Measurements from ENCODE around the gene GPATCH1. TPM values are rescaled to one million over a fixed set of nuclear protein-coding genes. Genes with fewer than 3 reads are reported as not detected.

The GPATCH1 gene
- total and polyA plus RNA-seq, 2 of the 4 experiments (the other 2 are of a cell fraction), result 5.1 to 7.5 TPM

DNA sequence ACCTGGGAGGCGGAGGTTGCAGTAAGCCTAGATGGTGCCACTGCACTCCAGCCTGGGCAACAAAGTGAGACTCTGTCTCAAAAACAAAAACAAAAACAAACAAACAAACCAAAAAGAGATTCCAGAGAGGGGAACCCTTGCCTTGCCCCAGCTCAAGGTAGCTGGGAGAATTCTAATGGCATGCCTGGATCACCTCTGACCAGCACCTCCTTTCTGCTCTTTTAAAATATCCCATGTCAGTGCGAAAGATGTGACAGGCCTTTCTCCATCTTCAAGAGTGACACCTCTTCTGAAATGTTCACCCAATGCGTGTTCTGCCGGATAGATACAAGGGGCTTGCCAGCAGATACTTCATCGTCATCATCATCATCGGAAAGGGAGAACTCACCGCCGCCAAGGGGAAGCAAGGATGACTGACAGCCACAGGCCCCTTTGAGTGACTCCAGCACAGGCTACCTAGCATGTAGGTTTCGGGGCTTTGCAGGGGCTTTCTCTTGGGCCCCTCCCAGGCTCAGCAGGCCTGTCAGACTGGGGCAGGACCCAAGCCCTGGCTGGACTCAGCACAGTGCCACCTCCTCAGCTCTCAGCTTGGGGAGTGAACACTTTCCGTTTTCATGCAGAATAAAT, 94.3 kb downstream of the GPATCH1 start:
- no TSS peak for BruUV-seq (replicated peaks)
- no peak overlapping the region for H4K5ac ChIP-seq (ENCODE audit: low read depth, low read length)
- H3K23ac ChIP-seq (ENCODE audit: low read depth, low read length), result 0 out of 2 replicates have a peak overlapping the region, but pooled peaks have one; percentile 76
- peaks cover 9% of the 10 kb centered on the region for H4K20me1 ChIP-seq (ENCODE audit: insufficient read depth, low read length)
- H3K9me3 ChIP-seq (ENCODE audit: control insufficient read depth, insufficient read depth, low read length), result no peaks in the 10 kb centered on the region
- no peak overlapping the region for H2BK120ac ChIP-seq (ENCODE audit: low read depth, low read length)
- CTCF ChIA-PET, result interaction anchor here (1.9 kb wide), 1 partner anchor 12 kb away, joined by 7 read pairs; no protein-coding TSS in a partner anchor
- no peak overlapping the region for H3K27ac ChIP-seq (ENCODE audit: insufficient read depth, low read length)
- H2BK15ac ChIP-seq (ENCODE audit: low read depth, low read length), result no peak overlapping the region
- dilution Hi-C loops (cut with HindIII; ENCODE audit: low sequenced_read_pairs, unreplicated experiment), result no loop called here
- DNase-seq, result no peak
- H3K27me3 ChIP-seq (ENCODE audit: control insufficient read depth, insufficient read depth, low read length), result no peaks in the 10 kb centered on the region
- intact Hi-C loops (cut with micrococcal nuclease), result loop anchor here (5.0 kb wide), 1 partner anchor 203 kb away; the partner anchor contains the start of genes CEP89 and FAAP24
- no peak overlapping the region for H4K8ac ChIP-seq (ENCODE audit: low read depth in 2 of 2, low read length in 2 of 2)
- H3K4me1 ChIP-seq (ENCODE audit: control insufficient read depth, insufficient read depth, low read length), result peaks cover 10% of the 10 kb centered on the region
- ATAC-seq (ENCODE audit: low read depth), result no peak
- TF ChIP-seq RAD21 (IDR thresholded peaks at IDR 0.05; ENCODE audit: low read length) (no peak), CHD1 (IDR thresholded peaks at IDR 0.05; ENCODE audit: low read depth, low read length) (no peak), MXI1 (IDR thresholded peaks at IDR 0.05; ENCODE audit: borderline replicate concordance, low read depth, low read length) (no peak), SMC3 (IDR thresholded peaks at IDR 0.05; ENCODE audit: low read depth, low read length) (no peak), RFX5 (IDR thresholded peaks at IDR 0.05; ENCODE audit: low read depth, low read length) (no peak), FOS (IDR thresholded peaks at IDR 0.05; ENCODE audit: low read depth, low read length) (no peak), MAFK (IDR thresholded peaks at IDR 0.05; ENCODE audit: low read depth, low read length) (no peak), NFE2L2 (IDR thresholded peaks at IDR 0.05; ENCODE audit: low read depth, low read length) (no peak), CEBPB (IDR thresholded peaks at IDR 0.05; ENCODE audit: low read depth, low read length) (no peak), RCOR1 (IDR thresholded peaks at IDR 0.05; ENCODE audit: insufficient replicate concordance, low read length) (no peak), BHLHE40 (IDR thresholded peaks at IDR 0.05; ENCODE audit: low read depth, low read length) (no peak), MAZ (IDR thresholded peaks at IDR 0.05; ENCODE audit: borderline replicate concordance, low read depth, low read length) (no peak), POLR2A (IDR thresholded peaks at IDR 0.05; ENCODE audit: low read depth, low read length) (no peak)
- TF ChIP-seq, protein P1, sequence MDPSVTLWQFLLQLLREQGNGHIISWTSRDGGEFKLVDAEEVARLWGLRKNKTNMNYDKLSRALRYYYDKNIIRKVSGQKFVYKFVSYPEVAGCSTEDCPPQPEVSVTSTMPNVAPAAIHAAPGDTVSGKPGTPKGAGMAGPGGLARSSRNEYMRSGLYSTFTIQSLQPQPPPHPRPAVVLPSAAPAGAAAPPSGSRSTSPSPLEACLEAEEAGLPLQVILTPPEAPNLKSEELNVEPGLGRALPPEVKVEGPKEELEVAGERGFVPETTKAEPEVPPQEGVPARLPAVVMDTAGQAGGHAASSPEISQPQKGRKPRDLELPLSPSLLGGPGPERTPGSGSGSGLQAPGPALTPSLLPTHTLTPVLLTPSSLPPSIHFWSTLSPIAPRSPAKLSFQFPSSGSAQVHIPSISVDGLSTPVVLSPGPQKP (IDR thresholded peaks at IDR 0.05; ENCODE audit: borderline replicate concordance, low read depth, low read length), result no peak
- TF ChIP-seq, protein P2, sequence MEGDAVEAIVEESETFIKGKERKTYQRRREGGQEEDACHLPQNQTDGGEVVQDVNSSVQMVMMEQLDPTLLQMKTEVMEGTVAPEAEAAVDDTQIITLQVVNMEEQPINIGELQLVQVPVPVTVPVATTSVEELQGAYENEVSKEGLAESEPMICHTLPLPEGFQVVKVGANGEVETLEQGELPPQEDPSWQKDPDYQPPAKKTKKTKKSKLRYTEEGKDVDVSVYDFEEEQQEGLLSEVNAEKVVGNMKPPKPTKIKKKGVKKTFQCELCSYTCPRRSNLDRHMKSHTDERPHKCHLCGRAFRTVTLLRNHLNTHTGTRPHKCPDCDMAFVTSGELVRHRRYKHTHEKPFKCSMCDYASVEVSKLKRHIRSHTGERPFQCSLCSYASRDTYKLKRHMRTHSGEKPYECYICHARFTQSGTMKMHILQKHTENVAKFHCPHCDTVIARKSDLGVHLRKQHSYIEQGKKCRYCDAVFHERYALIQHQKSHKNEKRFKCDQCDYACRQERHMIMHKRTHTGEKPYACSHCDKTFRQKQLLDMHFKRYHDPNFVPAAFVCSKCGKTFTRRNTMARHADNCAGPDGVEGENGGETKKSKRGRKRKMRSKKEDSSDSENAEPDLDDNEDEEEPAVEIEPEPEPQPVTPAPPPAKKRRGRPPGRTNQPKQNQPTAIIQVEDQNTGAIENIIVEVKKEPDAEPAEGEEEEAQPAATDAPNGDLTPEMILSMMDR (conservative IDR thresholded peaks at IDR 0.05; ENCODE audit: low read depth, low read length), result no peak
- TF ChIP-seq, protein P3, sequence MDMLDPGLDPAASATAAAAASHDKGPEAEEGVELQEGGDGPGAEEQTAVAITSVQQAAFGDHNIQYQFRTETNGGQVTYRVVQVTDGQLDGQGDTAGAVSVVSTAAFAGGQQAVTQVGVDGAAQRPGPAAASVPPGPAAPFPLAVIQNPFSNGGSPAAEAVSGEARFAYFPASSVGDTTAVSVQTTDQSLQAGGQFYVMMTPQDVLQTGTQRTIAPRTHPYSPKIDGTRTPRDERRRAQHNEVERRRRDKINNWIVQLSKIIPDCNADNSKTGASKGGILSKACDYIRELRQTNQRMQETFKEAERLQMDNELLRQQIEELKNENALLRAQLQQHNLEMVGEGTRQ (IDR thresholded peaks at IDR 0.05; ENCODE audit: low read depth, low read length), result no peak
- H3K9ac ChIP-seq (ENCODE audit: low read depth, low read length), result no peak overlapping the region
- H4K91ac ChIP-seq (ENCODE audit: insufficient read depth, low read depth, low read length), result no peak overlapping the region
- no peaks in the 10 kb centered on the region for H3K36me3 ChIP-seq (ENCODE audit: control insufficient read depth, insufficient read depth, low read length)
- H3K9me1 ChIP-seq (ENCODE audit: insufficient read depth, low read length), result peaks cover 12% of the 10 kb centered on the region; the same call in 1 of the 2 replicates
- WGBS, 2 experiments (ENCODE audit: extremely low coverage in 2 of 2, insufficient read length in 1 of 2), result 98% methylated on average over 7 of the region's 10 CpGs; no CpG with 5 or more reads in 1 of the 2 experiments
- no peak overlapping the region for H2AK5ac ChIP-seq (ENCODE audit: low read depth, low read length)
- in situ Hi-C loops (cut with MboI; ENCODE audit: low sequenced_read_pairs), result no loop called here
- peaks cover 11 to 23% of the 10 kb centered on the region in 2 experiments for H3K79me1 ChIP-seq (ENCODE audit: low read depth in 1 of 2, low read length in 2 of 2)
- no peak overlapping the region for H2BK20ac ChIP-seq (ENCODE audit: low read depth, low read length)
- H3K4me3 ChIP-seq (ENCODE audit: insufficient read depth, low read depth, low read length), result no peak overlapping the region
- no peak overlapping the region for H2BK5ac ChIP-seq (ENCODE audit: low read depth, low read length, poor library complexity, severe bottlenecking)
- H3K14ac ChIP-seq (replicated peaks; ENCODE audit: low read depth, low read length), result no peak overlapping the region
- no peak overlapping the region for H3K4ac ChIP-seq (ENCODE audit: low read depth, low read length)
- H3K4me2 ChIP-seq (ENCODE audit: low read depth, low read length), result 0 out of 2 replicates have a peak overlapping the region, but pooled peaks have one; percentile 93
- no peak overlapping the region for H3K56ac ChIP-seq (ENCODE audit: extremely low read depth, insufficient read depth, low read length)
- no peak overlapping the region for H3K18ac ChIP-seq (ENCODE audit: low read depth, low read length)
- H2AK9ac ChIP-seq (replicated peaks; ENCODE audit: low read depth, low read length, poor library complexity), result no peak overlapping the region
- H2AFZ ChIP-seq (replicated peaks; ENCODE audit: low read length, poor library complexity), result no peak overlapping the region
- POLR2A ChIA-PET (ENCODE audit: unreplicated experiment), result no interaction called here

All from IMR-90 (cell line).